HG02981 (cell line): ENCODE measurements around the gene ECE1.
"Not testable (repeated sequence)": the region's sequence is repeated elsewhere in the genome, so short reads cannot be mapped to it uniquely, and the experiment has no call there.

ENCODE experiments used
- ATAC-seq: cut with Tn5 transposase; IDR thresholded peaks from one replicate; pipeline ENCODE4 v1.9.1; 2021; ENCODE audit warnings: mild to moderate bottlenecking, moderate library complexity; ENCODE audit not compliant: unreplicated experiment

Gene ECE1

DNA sequence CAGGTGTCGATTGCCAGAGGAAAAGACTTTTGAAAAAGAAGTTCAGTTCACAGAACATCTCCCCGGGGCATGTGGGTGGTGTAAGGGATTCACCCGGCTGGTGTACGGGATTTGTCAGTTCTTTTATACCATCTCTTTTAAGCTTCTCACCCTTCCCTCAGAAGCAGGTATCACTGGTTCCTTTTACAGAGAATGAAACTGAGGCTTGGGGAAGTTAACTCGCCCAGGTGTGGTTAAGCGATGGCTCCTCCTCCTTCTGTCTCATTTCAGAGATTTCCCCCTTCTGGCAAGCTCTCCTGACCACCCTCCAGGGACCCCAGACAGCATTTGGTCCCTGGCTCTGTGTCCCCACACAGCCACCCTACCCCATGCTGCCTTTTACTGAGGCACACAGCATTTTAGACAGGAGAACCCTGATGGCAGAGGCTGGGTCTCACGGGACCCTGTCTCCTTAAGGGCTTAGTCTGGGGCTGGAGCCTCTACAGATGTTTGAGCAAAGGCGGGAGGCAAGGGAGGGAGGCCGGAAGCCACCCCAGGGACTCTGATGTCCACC is 2.8 kb upstream of the ECE1 start:
- ATAC-seq, result peak; percentile 33

GRCh38 chr1:21292503-21292983 is 2.3 kb upstream of the ECE1 start:
- no peak for ATAC-seq

- no peak for ATAC-seq
Measured at GRCh38 chr1:21291964-21292363, 1.7 kb upstream of the ECE1 start.

GRCh38 chr1:21291184-21291583 is 921 bp upstream of the ECE1 start:
- no peak for ATAC-seq

DNA sequence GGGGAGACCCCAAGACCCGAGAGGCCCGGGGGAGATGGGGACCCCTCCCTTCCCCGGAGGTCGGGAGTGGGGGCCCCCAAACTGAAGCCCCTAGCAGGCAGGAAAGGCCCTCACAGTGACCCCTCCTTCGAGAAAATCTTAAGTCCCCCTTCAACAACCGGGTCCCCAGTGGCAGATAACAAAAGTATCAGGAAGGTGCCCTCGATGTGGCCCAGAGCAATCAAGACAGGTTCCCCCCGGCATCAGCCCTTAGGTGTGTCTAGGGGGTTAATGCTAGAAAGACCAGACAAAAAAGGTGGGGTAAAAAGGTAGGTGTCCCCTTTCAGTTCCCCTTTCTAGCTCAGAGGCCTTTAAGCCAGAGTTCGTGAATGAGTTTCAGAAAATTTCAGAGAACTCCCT is 282 bp upstream of the ECE1 start:
- ATAC-seq, result no peak

DNA sequence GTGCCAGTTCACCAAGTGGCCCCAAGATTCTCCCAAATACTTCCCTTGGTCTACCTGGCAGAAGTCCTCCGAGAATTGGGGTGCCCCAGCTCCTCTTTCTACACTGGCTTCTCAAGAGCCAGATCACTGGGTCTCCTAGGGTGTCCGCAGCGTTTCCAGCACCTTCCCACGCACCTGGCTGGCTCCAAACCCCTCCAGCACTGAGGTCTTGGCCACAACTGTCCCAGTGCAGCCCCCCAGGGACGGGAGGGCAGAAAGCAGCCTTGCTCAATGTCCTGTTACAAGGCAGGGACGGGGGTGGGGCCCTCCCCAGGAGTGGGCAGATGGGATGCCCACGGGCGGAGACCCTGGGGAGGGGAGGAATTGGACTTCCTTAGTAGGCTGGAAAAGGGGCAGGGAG is 1.1 kb downstream of the ECE1 start:
- ATAC-seq, result no peak

GRCh38 chr1:21287905-21288514 is 2.3 kb downstream of the ECE1 start:
- ATAC-seq, result no peak

GRCh38 chr1:21285386-21285785 is 4.9 kb downstream of the ECE1 start:
- not testable (repeated sequence) for ATAC-seq

DNA sequence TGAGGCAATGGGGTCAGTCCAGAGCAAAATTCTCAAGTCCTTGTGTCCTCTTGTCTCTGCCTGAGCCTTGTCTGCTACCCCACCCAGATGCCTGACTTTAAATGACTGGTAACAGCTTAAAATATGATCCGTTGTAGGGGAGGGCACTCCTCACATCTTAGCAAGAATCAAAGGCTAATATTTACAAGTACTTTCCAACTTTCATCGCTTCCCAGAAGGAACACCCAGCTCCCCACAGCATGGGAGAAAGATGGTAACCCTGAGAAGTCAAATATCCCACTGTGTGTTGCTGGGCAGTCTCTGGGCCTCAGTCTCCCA is 5.2 kb downstream of the ECE1 start:
- ATAC-seq, result no peak

GRCh38 chr1:21284206-21285054 is 5.8 kb downstream of the ECE1 start:
- ATAC-seq, result no peak

DNA sequence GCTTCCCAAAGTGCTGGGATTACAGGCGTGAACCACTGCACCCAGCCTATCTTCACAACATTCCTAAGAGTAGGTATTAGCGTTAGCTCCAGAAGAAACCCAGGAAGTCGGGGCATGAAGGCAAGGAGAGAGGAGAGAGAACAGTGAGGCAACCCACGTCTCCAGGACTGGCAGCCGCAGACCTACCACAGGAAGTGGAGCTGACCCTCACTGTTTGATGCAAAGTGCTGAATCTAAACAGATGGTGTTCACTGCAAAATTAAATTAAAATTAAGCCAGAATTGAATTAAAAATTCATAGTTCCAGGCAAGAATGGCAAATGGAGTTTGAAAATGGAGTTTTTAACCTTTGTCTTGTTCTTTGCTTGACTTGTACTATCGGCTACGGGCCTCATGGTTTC is 6.7 kb downstream of the ECE1 start:
- no peak for ATAC-seq

- ATAC-seq, result not testable (repeated sequence)
Measured at GRCh38 chr1:21282020-21282419, 8.2 kb downstream of the ECE1 start.

GRCh38 chr1:21280482-21280881 is 9.8 kb downstream of the ECE1 start:
- no peak for ATAC-seq

DNA sequence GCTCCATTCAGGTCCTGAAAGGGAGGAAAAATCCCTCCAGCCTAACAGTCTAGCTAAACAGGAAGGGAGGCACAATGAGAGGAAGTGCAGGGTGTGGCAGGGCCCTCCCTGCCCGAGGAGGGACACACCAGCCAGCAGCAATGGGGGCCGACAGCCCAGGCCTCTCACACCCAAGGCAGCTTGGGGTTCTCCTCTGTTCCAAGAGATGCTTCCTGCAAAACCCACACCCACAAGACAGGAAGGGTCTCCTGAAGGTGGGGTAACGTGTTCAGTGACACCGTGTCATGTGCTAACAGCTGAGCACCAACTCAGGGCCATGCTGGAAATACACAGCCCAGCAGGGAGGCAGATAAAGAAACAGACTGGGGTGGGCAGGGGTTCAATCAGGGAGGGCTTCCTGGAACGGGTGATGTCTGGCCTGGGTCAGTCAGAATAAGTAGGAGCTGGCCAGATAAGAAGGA is 10.2 kb downstream of the ECE1 start:
- no peak for ATAC-seq

GRCh38 chr1:21278860-21279845 is 11.1 kb downstream of the ECE1 start:
- ATAC-seq, result no peak

DNA sequence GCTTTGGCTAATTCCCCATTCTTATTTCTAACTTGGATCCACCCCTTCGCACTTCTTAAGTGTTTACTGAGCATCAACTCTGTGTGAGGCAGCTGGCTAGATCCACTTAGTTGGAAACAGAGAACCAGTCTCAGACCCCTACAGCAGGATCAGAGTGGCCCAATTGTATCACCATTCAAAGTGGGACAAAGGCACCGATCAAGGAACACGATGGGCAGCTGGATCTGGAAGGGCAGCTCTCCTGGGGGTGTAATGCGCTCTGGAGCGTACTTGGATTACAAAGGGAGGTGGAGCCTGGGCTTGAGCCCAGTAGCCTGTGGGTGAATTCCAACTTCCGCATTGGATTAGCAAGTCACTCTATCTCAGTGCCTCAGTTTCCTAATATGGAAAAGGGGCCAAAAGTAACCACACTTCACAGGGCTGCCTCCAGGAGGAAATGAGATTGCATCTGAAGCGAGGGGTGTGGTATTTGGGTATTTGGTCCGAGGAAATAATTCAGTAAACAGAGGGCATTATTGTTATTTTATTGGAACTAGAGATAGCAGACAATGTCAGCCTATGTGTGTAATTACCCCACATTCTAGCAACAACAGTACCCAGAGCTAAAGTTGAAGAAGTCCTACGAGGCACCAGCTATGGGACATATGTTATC is 11.9 kb downstream of the ECE1 start:
- ATAC-seq, result no peak

DNA sequence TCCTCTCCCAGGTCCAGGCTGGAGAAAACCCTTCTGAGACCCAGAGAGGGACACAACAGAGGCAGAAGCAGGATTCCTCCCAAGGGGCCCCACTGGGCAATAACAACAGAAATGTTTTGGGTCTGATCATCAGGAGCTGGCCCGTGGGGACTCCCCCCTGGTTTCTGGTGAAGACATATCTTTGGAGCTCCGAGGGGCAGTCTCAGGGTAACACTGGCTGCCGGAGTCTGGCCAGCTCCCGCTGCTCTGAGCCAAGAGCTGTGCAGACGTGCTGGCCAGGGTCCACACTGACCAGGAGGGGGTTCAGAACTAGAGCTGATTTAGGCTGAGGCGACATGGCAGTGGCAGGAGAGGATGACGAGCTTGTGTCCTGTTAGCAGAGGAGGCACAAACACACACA is 13.1 kb downstream of the ECE1 start:
- ATAC-seq, result no peak

GRCh38 chr1:21272540-21272939 is 17.7 kb downstream of the ECE1 start:
- ATAC-seq, result no peak

DNA sequence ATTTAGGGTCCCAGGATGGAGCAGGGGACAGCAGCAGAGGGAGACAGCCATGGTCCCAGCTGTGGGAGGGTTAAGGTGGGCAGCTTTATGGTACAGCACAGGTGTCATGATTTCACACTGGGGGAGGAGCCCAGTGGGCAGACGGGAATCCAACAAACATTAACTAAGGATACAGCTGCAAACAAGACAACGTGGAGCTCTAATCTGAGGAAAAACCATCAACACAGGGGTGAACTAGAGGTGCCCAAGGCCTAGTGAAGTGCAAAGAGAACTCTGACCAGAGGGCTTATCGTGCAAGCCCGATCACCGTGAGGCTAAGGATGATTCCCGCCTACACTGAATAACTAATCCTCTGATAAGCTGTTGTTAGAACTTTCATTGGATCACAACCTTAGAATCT is 18.7 kb downstream of the ECE1 start:
- ATAC-seq, result no peak

- ATAC-seq, result no peak
Measured at GRCh38 chr1:21270086-21270689, 20.1 kb downstream of the ECE1 start.
